G401 (cell line): ENCODE results near the gene GADD45GIP1. TPM values are rescaled to one million over a fixed set of nuclear protein-coding genes. Genes with fewer than 3 reads are reported as not detected.

Experiments used
- DNase-seq: peaks from one replicate; pipeline ENCODE4 v3.0.0-alpha.2; 2015; ENCODE audit warnings: low spot score
- in situ Hi-C: cut with HindIII; loops from 2 replicates; pipeline ENCODE4 v1.10.0; 2016; ENCODE audit warnings: low sequenced_read_pairs, mixed read lengths
- total RNA-seq: library from RNA; depleted of rRNA; stranded (reverse); fragments of >200 nt; shearing (Covaris generic); gene quantifications from 2 replicates; pipeline ENCODE4 v1.2.3, GENCODE V29; 2014

GADD45GIP1 gene
- total RNA-seq, 1 experiment from 2014 or later: 79.7 TPM

GRCh38 chr19:12946731-12947496, 10.1 kb downstream of the GADD45GIP1 start:
- in situ Hi-C loops: no loop called here

DNA sequence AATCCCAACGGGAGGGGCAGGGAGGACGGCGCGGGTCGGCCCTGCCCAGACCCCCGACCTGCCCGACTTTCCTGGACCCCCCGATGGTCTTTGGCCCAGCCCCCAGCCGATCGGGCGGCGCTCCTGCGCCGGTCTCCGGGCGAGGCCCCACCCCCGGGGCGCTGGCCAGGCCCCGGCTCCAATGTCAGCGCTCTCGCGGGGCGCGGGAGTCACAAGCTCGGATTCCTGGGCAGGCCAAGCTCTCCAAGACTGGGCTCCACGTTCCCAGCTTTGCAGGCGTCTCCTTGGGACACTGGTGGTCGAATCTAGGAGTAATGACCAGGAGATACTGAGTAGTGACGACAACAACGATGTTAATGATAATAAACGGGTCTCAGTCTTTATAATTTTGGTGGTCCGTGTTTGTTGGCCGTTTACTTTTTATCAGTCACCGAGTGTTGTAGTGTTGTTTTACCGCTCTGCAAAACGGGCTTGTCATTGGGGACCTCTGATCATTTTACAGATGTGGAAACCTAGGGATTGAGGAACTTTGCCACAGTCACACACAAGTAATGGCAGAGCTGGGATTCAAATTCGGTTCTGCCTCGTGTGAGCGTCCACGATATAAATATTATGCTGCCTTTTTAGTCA, 10.8 kb downstream of the GADD45GIP1 start:
- DNase-seq: peak; percentile 40
- in situ Hi-C loops: no loop called here

More at GRCh38 chr19:12946731-12947496, 10.1 kb downstream of the GADD45GIP1 start:
- DNase-seq: no peak

DNA sequence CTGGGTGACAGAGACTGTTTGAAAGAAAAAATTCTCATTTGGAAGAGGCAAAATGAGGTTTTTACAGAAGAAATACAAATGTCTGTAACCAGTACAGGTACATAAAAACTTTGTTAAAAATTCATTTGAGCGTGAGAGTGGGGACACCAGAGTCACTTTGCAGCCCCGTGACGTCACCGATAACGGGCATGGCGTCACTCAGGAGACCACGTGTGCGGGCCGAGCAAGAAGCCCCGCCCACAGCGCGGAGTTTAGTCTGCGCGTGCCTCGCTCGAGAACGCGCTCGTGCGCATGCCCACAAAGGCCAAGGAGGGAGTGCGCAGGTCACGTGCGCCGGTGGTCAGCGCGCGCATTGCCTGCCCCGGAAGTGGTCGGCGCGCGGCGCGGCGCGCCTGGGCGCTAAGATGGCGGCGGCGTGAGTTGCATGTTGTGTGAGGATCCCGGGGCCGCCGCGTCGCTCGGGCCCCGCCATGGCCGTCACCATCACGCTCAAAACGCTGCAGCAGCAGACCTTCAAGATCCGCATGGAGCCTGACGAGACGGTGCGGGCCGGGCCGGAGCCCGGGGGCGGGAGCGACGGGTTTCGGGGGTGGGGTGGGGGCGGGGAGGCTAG, 11.4 kb downstream of the GADD45GIP1 start, which contains the start of gene RAD23A:
Gene RAD23A, plus strand, starts transcription at position 384 of the 613 bp plus-strand sequence. Its CDS starts 87 bp downstream, at position 471.
- in situ Hi-C loops: no loop called here
- DNase-seq: peak; percentile 92

DNA sequence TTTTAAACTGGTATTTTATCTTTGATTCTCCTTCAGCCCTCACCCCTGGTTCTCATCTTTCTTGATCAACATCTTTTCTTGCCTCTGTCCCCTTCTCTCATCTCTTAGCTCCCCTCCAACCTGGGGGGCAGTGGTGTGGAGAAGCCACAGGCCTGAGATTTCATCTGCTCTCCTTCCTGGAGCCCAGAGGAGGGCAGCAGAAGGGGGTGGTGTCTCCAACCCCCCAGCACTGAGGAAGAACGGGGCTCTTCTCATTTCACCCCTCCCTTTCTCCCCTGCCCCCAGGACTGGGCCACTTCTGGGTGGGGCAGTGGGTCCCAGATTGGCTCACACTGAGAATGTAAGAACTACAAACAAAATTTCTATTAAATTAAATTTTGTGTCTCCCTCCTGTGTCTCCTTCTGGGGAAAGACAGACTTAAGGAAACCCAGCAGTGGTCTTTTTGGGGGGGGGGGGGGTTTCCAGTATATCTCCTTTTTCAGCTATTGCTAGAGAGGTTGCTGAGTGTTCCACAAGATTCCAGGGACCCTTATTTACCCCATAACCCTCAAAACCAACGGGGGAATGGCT, 12.8 kb downstream of the GADD45GIP1 start:
- DNase-seq: no peak
- in situ Hi-C loops: no loop called here

DNA sequence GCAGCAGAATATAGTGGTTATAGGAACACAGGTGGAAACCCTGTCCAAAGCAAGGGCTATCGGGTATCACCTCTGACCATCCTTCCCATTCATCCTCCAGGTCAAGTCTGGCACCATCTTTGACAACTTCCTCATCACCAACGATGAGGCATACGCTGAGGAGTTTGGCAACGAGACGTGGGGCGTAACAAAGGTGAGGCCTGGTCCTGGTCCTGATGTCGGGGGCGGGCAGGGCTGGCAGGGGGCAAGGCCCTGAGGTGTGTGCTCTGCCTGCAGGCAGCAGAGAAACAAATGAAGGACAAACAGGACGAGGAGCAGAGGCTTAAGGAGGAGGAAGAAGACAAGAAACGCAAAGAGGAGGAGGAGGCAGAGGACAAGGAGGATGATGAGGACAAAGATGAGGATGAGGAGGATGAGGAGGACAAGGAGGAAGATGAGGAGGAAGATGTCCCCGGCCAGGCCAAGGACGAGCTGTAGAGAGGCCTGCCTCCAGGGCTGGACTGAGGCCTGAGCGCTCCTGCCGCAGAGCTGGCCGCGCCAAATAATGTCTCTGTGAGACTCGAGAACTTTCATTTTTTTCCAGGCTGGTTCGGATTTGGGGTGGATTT, 13.5 kb downstream of the GADD45GIP1 start:
- in situ Hi-C loops: no loop called here
- no peak for DNase-seq

DNA sequence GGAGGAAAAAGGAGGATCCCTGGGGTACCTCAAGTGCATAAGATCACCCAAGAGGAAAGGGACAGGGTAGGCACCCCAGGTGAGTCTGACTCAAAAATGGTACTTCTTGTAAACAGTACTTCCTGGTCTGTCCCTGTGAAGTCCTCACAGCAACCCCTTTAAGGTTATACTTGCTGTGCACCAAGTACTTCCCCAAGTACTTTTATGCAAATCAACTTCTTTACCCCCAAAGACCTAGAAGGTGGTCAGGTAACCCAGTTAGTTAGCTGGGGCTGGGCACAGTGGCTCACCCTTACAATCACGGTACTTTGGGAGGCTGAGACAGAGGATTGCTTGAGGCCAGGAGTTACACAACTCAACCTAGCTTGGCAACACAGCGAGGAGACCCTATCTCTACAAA, 16.1 kb downstream of the GADD45GIP1 start:
- DNase-seq: no peak
- in situ Hi-C loops: no loop called here

- DNase-seq: no peak
- in situ Hi-C loops: no loop called here
Observed at GRCh38 chr19:12939975-12940423, 17.0 kb downstream of the GADD45GIP1 start.

GRCh38 chr19:12938779-12939601, 18.0 kb downstream of the GADD45GIP1 start:
- DNase-seq: no peak
- in situ Hi-C loops: no loop called here

- peak; percentile 100 for DNase-seq
- in situ Hi-C loops: no loop called here
Observed at GRCh38 chr19:12937927-12938778, 18.9 kb downstream of the GADD45GIP1 start, which contains the start of gene CALR. Gene CALR (plus strand): TSS chr19:12938609. CDS start chr19:12938680, 71 bp downstream.

DNA sequence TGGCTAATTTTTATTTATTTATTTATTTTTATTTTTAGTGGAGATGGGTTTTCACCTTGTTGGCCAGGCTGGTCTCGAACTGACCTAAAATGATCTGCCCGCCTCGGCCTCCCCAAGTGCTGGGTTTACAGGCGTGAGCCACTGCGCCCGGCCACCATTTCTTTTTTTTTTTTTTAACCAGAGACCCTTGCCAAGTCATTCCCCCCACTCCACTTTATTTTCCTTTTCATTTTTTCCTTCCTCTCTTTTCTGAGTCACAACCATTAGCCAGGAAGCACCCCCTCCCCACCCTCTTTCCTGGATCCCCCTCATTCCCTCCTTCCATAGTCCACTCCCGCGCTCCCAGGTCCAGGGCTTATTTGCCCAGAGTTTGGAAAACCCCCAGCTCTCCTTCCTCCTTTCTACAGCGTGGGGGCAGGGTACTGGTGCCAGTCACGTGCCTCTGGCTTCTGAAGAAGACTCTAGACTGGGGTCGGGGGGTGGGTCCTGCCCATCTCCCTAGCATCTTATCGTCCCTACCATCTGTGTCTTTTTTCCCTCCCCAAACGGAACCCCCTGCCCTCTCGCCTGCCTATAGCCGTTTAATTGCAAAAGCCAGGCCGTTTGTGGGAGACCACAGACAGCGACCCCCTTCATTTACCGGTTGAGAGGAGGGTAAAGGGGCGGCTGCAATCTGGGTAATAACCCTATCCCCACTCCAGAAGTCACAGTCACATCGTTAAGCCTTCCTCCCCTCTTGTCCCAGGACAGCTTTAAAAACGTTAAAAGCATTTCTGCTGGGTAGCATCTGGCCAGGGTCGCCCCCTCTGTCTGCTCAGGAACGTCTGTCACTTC, 19.7 kb downstream of the GADD45GIP1 start:
- no peak for DNase-seq
- in situ Hi-C loops: no loop called here

- in situ Hi-C loops: no loop called here
- no peak for DNase-seq
Observed at GRCh38 chr19:12936582-12936981, 20.4 kb downstream of the GADD45GIP1 start.

DNA sequence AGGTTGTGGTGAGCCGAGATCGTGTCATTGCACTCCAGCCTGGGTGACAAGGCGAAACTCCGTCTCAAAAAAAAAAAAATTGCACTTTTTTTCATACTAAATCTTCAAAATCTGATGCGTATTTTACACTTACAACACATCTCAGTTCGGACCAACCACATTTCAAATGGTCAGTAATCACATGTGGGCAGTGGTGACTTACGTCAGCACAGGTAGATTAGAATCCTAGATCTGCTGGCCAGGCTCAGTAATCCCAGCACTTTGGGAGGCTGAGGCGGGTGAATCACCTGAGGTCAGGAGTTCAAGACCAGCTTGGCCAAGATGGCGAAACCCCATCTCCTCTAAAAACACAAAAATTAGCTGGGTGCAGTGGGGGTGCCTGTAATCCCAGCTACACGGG, 22.0 kb downstream of the GADD45GIP1 start:
- in situ Hi-C loops: no loop called here
- DNase-seq: no peak

DNA sequence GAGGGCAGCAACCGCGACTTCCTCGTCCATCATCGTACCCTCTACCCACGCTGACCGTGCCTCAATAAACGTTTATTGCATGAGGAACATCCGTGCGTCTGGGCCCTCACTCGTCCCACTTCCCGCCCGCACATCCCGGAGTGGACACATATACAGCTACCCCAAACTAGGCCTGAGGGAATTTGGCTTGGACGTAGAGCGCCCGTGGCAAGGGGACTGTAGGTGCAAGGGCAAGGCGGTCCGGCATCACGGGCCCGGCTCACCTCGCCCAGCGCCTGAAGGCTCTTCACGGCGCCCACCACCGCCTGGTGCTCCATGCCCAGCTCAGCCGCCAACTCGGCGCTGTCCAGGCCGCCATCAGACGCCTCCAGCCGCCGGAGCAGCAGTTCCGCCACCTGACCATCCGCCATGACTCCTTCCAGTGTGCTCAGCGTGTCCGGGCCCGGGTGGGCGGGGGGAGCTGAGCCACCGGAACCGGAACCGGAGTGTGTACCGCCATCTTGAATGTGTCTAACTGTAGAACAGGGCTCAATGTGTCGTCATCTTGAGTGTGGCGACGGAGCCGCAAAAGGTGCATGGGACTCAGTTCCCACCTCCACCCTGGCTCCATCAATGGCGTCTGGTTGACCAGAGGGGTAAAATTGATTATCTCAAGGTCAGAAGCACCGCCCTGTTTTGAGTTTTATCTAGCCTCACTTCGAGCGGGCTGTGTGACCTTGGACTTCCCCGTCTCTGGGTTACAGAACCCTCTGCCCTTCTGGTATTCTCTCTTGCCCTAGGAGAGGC, 23.5 kb downstream of the GADD45GIP1 start, which contains the start of gene FARSA:
Gene FARSA, minus strand, starts transcription at position 425 of the 786 bp plus-strand sequence. Its CDS starts 15 bp downstream, at position 410.
- DNase-seq: peak; percentile 97
- in situ Hi-C loops: no loop called here

GRCh38 chr19:12932392-12933286, 24.4 kb downstream of the GADD45GIP1 start:
- in situ Hi-C loops: no loop called here
- no peak for DNase-seq
